ENCODE data around the gene NDST1. TPM values are rescaled to one million over a fixed set of nuclear protein-coding genes. Genes with fewer than 3 reads are reported as not detected.

The NDST1 gene
- total and polyA plus RNA-seq, 2 donors (not counting 3 experiments of a cell fraction or from before 2014, with no cell fraction given) = 38.6 to 102 TPM

DNA sequence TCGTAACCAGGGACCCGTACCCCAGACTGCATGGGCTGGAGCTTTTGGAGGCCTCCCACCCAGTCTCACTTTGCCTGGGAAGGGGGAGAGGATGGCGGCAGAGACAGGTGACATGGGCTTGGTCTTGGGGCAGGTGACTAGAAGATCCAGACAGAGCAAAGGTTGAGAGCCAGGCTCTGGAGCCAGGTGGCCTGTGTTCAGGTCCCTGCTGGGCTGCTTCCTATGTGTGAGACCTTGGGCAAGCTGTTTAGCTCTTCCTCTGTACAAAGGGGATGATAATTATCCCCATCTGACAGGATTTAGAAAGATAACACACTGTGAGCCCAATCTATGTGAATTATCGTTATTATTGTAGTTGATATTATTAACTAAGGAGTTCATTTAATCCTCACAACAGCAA is 16.1 kb upstream of the NDST1 start:
- H3K79me2 ChIP-seq (ENCODE audit: control insufficient read depth, insufficient read depth, low read length) = peaks cover 62% of the 10 kb centered on the region
- no peak overlapping the region for H3K9ac ChIP-seq (replicated peaks; ENCODE audit: extremely low read depth, insufficient read depth, low read length)
- ChIA-PET POLR2A (no interaction called here), CTCF (interaction anchor here (1.4 to 5.8 kb wide), 4 partner anchors 19 to 53 kb away, joined by 4 to 32 read pairs (median 4); no protein-coding TSS in a partner anchor)
- H2AFZ ChIP-seq (ENCODE audit: low read depth, low read length) = no peak overlapping the region
- no peak overlapping the region for H3K27ac ChIP-seq (ENCODE audit: insufficient read depth, low read depth, low read length)
- BruUV-seq (replicated peaks) = no TSS peak
- FAIRE-seq (no peak), DNase-seq (ENCODE audit: low read depth, low spot score) (no peak)
- peaks cover 0 to 3% of the 10 kb centered on the region in 2 experiments for H3K36me3 ChIP-seq (ENCODE audit: control insufficient read depth in 2 of 2, extremely low read depth in 1 of 2, insufficient read depth in 2 of 2, low read length in 2 of 2)
- no peaks in the 10 kb centered on the region for H3K9me3 ChIP-seq (replicated peaks; ENCODE audit: control insufficient read depth, insufficient read depth, low read length)
- TF ChIP-seq FOS (IDR thresholded peaks at IDR 0.05; ENCODE audit: borderline replicate concordance, insufficient read depth, low read length) = no peak
- no peak for TF ChIP-seq EZH2 (IDR thresholded peaks at IDR 0.05; ENCODE audit: borderline replicate concordance, low read depth, low read length, severe bottlenecking)
- TF ChIP-seq MYC (IDR thresholded peaks at IDR 0.05; ENCODE audit: low read depth, low read length) = no peak
- TF ChIP-seq GATA2 (IDR thresholded peaks at IDR 0.05; ENCODE audit: insufficient read depth, insufficient read length, low read depth, low read length) = no peak
- no peak for TF ChIP-seq POLR2AphosphoS5 (IDR thresholded peaks at IDR 0.05; ENCODE audit: insufficient read depth, low read depth, low read length)
- TF ChIP-seq CTCF (IDR thresholded peaks at IDR 0.05; ENCODE audit: extremely low read depth in 1 of 2, insufficient read depth in 1 of 2, low read depth in 1 of 2, low read length in 2 of 2) = no peak
- no peak for TF ChIP-seq JUN (IDR thresholded peaks at IDR 0.05; ENCODE audit: borderline replicate concordance, insufficient read depth, insufficient read length, low read depth)
- no peak for TF ChIP-seq POLR2A (IDR thresholded peaks at IDR 0.05; ENCODE audit: low read depth, low read length)
- TF ChIP-seq, protein P1, sequence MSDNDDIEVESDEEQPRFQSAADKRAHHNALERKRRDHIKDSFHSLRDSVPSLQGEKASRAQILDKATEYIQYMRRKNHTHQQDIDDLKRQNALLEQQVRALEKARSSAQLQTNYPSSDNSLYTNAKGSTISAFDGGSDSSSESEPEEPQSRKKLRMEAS (IDR thresholded peaks at IDR 0.05; ENCODE audit: insufficient read depth, insufficient read length) = no peak
- H3K4me1 ChIP-seq (ENCODE audit: control insufficient read depth, extremely low read depth, insufficient read depth, low read length) = peaks cover 49% of the 10 kb centered on the region
- no peak overlapping the region for H3K4me2 ChIP-seq (ENCODE audit: insufficient read depth, low read length)
- dilution Hi-C loops (cut with MboI; ENCODE audit: extremely low pct_ligation_motif_present, low sequenced_read_pairs) (no loop called here), intact Hi-C loops (cut with micrococcal nuclease) (no loop called here)
- no peaks in the 10 kb centered on the region for H3K27me3 ChIP-seq (ENCODE audit: control insufficient read depth in 2 of 2, insufficient read depth in 2 of 2, low read length in 2 of 2)
- H3K4me3 ChIP-seq (replicated peaks in 1 of 3; ENCODE audit: insufficient read depth in 1 of 3, low read depth in 1 of 3, low read length in 3 of 3) = no peak overlapping the region
- H3K9me1 ChIP-seq (replicated peaks; ENCODE audit: control insufficient read depth, extremely low read depth, insufficient read depth, low read length) = no peaks in the 10 kb centered on the region
- no peaks in the 10 kb centered on the region for H4K20me1 ChIP-seq (replicated peaks; ENCODE audit: control insufficient read depth, extremely low read depth, insufficient read depth, low read length)

All from endothelial cell of umbilical vein (primary cell).